Stimulated activated CD4-positive, alpha-beta T cell treated with anti-CD3 and anti-CD28 coated beads, Interleukin-12 subunit alpha, Interleukin-12 subunit beta, amount 100 ng/mL, for 4 hours (primary cell): ENCODE measurements around the gene BTNL2.
"Not testable (repeated sequence)": the region's sequence is repeated elsewhere in the genome, so short reads cannot be mapped to it uniquely, and the experiment has no call there.

Experiments
- DNase-seq: peaks from one replicate; pipeline ENCODE4 v3.0.0-alpha.2; 2020

The BTNL2 gene

DNA sequence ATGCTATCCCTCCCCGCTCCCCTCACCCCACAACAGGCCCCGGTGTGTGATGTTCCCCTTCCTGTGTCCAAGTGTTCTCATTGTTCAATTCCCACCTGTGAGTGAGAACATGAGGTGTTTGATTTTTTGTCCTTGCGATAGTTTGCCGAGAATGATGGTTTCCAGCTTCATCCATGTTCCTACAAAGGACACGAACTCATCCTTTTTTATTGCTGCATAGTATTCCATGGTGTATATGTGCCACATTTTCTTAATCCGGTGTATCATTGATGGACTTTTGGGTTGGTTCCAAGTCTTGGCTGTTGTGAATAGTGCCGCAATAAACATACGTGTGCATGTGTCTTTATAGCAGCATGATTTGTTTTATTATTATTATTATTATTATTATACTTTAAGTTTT, 48.4 kb downstream of the BTNL2 start:
- not testable (repeated sequence) for DNase-seq

DNA sequence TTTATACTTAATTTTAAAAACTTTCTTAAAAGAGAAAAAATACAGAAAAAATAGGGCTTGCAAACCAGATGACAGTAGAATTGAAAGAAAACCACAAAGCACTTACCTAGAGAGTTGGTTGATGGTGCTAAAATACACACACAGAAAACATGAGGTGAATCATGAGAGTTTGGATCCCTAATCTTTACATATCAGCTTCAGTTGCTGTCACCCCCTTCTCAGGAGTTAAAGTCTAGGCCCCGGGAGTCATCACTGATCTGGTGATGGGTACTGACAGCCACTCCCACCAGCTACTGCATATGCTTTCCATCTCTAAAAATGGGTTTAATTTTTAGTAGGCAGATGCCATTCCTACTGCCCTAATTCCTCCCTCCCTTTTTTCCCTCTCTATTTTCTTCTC, 52.0 kb downstream of the BTNL2 start:
- DNase-seq = no peak

DNA sequence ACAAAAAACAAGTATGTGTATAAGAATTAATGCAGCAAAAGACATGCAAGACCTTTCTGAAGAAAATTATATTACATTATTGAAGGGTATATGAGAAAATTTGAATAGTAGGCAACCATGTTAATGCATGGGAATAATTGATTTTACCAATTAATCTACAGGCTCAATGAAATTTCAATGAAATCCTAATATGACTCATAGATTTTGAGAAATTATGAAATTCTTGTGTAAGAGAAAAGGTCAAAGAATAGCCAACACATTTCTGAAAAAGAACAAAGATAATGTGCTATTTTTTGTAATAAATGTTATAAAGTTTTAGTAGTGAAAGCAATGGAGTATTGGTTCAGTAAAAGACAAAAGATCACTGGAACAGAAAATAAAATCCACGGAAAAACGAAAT, 53.6 kb downstream of the BTNL2 start:
- no peak for DNase-seq
